ENCODE measurements around the gene IL17RA. TPM values are rescaled to one million over a fixed set of nuclear protein-coding genes. Genes with fewer than 3 reads are reported as not detected.

IL17RA gene
- polyA plus RNA-seq, 1 donor (not counting 4 experiments of a cell fraction or from before 2014, with no cell fraction given) = 6.0 TPM

- FAIRE-seq = no peak
- Histone ChIP-seq H3K79me2 (ENCODE audit: control insufficient read depth, insufficient read depth, low read length) (peaks cover 36% of the 10 kb centered on the region), H4K20me1 (ENCODE audit: control insufficient read depth, extremely low read depth, insufficient read depth, low read length) (peaks cover 3% of the 10 kb centered on the region), H3K9me1 (ENCODE audit: control insufficient read depth, extremely low read depth, insufficient read depth, low read length) (no peaks in the 10 kb centered on the region), H2AFZ (ENCODE audit: control insufficient read depth, low read length) (no peak overlapping the region), H3K9ac (ENCODE audit: control insufficient read depth, extremely low read depth, insufficient read depth, low read length) (no peak overlapping the region), H3K36me3 (ENCODE audit: control insufficient read depth in 2 of 2, extremely low read depth in 1 of 2, insufficient read depth in 2 of 2, low read length in 2 of 2) (no peaks in the 10 kb centered on the region), H3K27ac (ENCODE audit: control insufficient read depth, insufficient read depth, low read length) (no peak overlapping the region), H3K4me3 (ENCODE audit: control insufficient read depth in 2 of 3, extremely low read depth in 1 of 3, insufficient read depth in 2 of 3, low read depth in 1 of 3, low read length in 3 of 3) (no peak overlapping the region), H3K9me3 (ENCODE audit: control insufficient read depth, low read depth, low read length) (no peaks in the 10 kb centered on the region), H3K27me3 (ENCODE audit: control insufficient read depth, extremely low read depth, insufficient read depth, low read length) (no peaks in the 10 kb centered on the region), H3K4me2 (ENCODE audit: control insufficient read depth, extremely low read depth, insufficient read depth, low read depth, low read length) (no peak overlapping the region), H3K4me1 (ENCODE audit: control insufficient read depth, extremely low read depth, insufficient read depth, low read length) (no peaks in the 10 kb centered on the region)
- dilution Hi-C loops (cut with MboI; ENCODE audit: extremely low pct_ligation_motif_present, low sequenced_read_pairs) = no loop called here
- TF ChIP-seq EZH2 (IDR thresholded peaks at IDR 0.05; ENCODE audit: low read length) (no peak), CTCF (optimal IDR thresholded peaks at IDR 0.05 in 1 of 3, IDR thresholded peaks at IDR 0.05 in 1 of 3, conservative IDR thresholded peaks at IDR 0.05 in 1 of 3; ENCODE audit: extremely low read depth in 1 of 3, insufficient read depth in 2 of 3, low read length in 3 of 3) (no peak)
- DNase-seq (ENCODE audit: low read depth, low spot score) = no peak
Measured at GRCh38 chr22:17091851-17092250, 7.1 kb downstream of the IL17RA start.

- TF ChIP-seq CTCF (optimal IDR thresholded peaks at IDR 0.05 in 1 of 3, IDR thresholded peaks at IDR 0.05 in 1 of 3, conservative IDR thresholded peaks at IDR 0.05 in 1 of 3; ENCODE audit: extremely low read depth in 1 of 3, insufficient read depth in 2 of 3, low read length in 3 of 3) = no peak
- no peak for TF ChIP-seq EZH2 (IDR thresholded peaks at IDR 0.05; ENCODE audit: low read length)
- H3K27me3 ChIP-seq (ENCODE audit: control insufficient read depth, extremely low read depth, insufficient read depth, low read length) = no peaks in the 10 kb centered on the region
- no peak overlapping the region for H3K9ac ChIP-seq (ENCODE audit: control insufficient read depth, extremely low read depth, insufficient read depth, low read length)
- no peak for FAIRE-seq
- dilution Hi-C loops (cut with MboI; ENCODE audit: extremely low pct_ligation_motif_present, low sequenced_read_pairs) = no loop called here
- H3K4me2 ChIP-seq (ENCODE audit: control insufficient read depth, extremely low read depth, insufficient read depth, low read depth, low read length) = no peak overlapping the region
- no peaks in the 10 kb centered on the region for H3K9me1 ChIP-seq (ENCODE audit: control insufficient read depth, extremely low read depth, insufficient read depth, low read length)
- no peak overlapping the region for H3K4me3 ChIP-seq (ENCODE audit: control insufficient read depth in 2 of 3, extremely low read depth in 1 of 3, insufficient read depth in 2 of 3, low read depth in 1 of 3, low read length in 3 of 3)
- H3K9me3 ChIP-seq (ENCODE audit: control insufficient read depth, low read depth, low read length) = no peaks in the 10 kb centered on the region
- no peaks in the 10 kb centered on the region for H3K4me1 ChIP-seq (ENCODE audit: control insufficient read depth, extremely low read depth, insufficient read depth, low read length)
- no peak overlapping the region for H2AFZ ChIP-seq (ENCODE audit: control insufficient read depth, low read length)
- H3K36me3 ChIP-seq (ENCODE audit: control insufficient read depth in 2 of 2, extremely low read depth in 1 of 2, insufficient read depth in 2 of 2, low read length in 2 of 2) = peaks cover 0 to 7% of the 10 kb centered on the region in 2 experiments
- no peak overlapping the region for H3K27ac ChIP-seq (ENCODE audit: control insufficient read depth, insufficient read depth, low read length)
- peaks cover 3% of the 10 kb centered on the region for H4K20me1 ChIP-seq (ENCODE audit: control insufficient read depth, extremely low read depth, insufficient read depth, low read length)
- peaks cover 24% of the 10 kb centered on the region for H3K79me2 ChIP-seq (ENCODE audit: control insufficient read depth, insufficient read depth, low read length)
- no peak for DNase-seq (ENCODE audit: low read depth, low spot score)
Measured at GRCh38 chr22:17093081-17093480, 8.3 kb downstream of the IL17RA start.

Data from keratinocyte (primary cell).